GM12878 (cell line): ENCODE measurements around the gene SHISAL2B. TPM values are rescaled to one million over a fixed set of nuclear protein-coding genes. Genes with fewer than 3 reads are reported as not detected.

ENCODE experiments used
- ATAC-seq: fragments of 200-7000 bp; cut with Tn5 transposase; 3 replicates; pipeline ENCODE4 v1.9.1; 2020; ENCODE audit warnings: mild to moderate bottlenecking, moderate library complexity
- BruUV-seq: library from RNA; stranded (reverse); fragments of 400-500 nt; replicated peaks from 2 replicates; lab custom pipeline; 2021; lab: Mats Ljungman, UMichigan
- CTCF ChIA-PET: fragments of 300-600 bp; sonication (Branson Sonifier 250); formaldehyde crosslinking; extraction: SDS; loops from one replicate; lab custom pipeline; 2021; ENCODE audit warnings: inconsistent platforms; lab: Yijun Ruan, JAX
- POLR2A ChIA-PET: fragments of 350-600 bp; formaldehyde crosslinking; extraction: SDS; loops from one replicate; lab custom pipeline; 2021; ENCODE audit warnings: inconsistent platforms; lab: Charles Lee
- RAD21 ChIA-PET: fragments of 300-600 bp; sonication (Branson Sonifier 250); formaldehyde crosslinking; loops from one replicate; lab custom pipeline; 2023; ENCODE audit warnings: antibody characterized with exemption; ENCODE audit not compliant: unreplicated experiment; lab: Charles Lee
- SMC1A ChIA-PET: fragments of 300-600 bp; sonication (Branson Sonifier 250); formaldehyde crosslinking; loops from one replicate; lab custom pipeline; 2023; ENCODE audit not compliant: unreplicated experiment, uncharacterized antibody; lab: Charles Lee
- DNase-seq: peaks from one replicate; pipeline ENCODE4 v3.0.0-alpha.2; 2011; ENCODE audit warnings: low read depth, low spot score
- FAIRE-seq: peaks from 3 replicates; lab custom pipeline; 2011; peaks lifted over from hg19 to GRCh38; lab: Jason Lieb, UNC
- H2AFZ ChIP-seq: 2 replicates; pipeline ENCODE4 v1.6.0; 2011; ENCODE audit warnings: low read depth, low read length, control low read depth; ENCODE audit not compliant: control insufficient read depth
- H3K27ac ChIP-seq: 2 replicates; pipeline ENCODE4 v1.5.1; 2011; ENCODE audit warnings: control low read depth; ENCODE audit not compliant: control insufficient read depth, insufficient read depth
- H3K27me3 ChIP-seq, 2 experiments: replicated peaks in 1 of 2; 2 replicates each; pipeline versions ENCODE4 v1.6.0 to v1.6.1; 2011; ENCODE audit warnings: low read length in 1 of 2; ENCODE audit not compliant: control insufficient read depth in 2 of 2, insufficient read depth in 2 of 2
- H3K36me3 ChIP-seq, 2 experiments: 2 replicates each; pipeline ENCODE4 v1.5.1; 2011; ENCODE audit warnings: low read length in 1 of 2; ENCODE audit not compliant: control insufficient read depth in 2 of 2, insufficient read depth in 2 of 2
- H3K4me1 ChIP-seq: 2 replicates; pipeline ENCODE4 v1.6.1; 2011; ENCODE audit warnings: mild to moderate bottlenecking, low read length, moderate library complexity, mixed read lengths; ENCODE audit not compliant: control insufficient read depth, insufficient read depth
- H3K4me2 ChIP-seq: 2 replicates; pipeline ENCODE4 v1.6.0; 2011; ENCODE audit warnings: control low read depth; ENCODE audit not compliant: control insufficient read depth, insufficient read depth
- H3K4me3 ChIP-seq: fragments of 200-600 bp; sonication (generic); 2 replicates; pipeline ENCODE4 v1.5.1; 2016
- H3K79me2 ChIP-seq: 2 replicates; pipeline ENCODE4 v1.6.0; 2011; ENCODE audit warnings: low read length; ENCODE audit not compliant: control insufficient read depth, insufficient read depth
- H3K9ac ChIP-seq: 2 replicates; pipeline ENCODE4 v1.8.0; 2011; ENCODE audit warnings: low read length, control low read depth, mixed read lengths; ENCODE audit not compliant: control insufficient read depth, insufficient read depth
- H3K9me3 ChIP-seq: replicated peaks from 3 replicates; pipeline ENCODE4 v1.5.1; 2011; ENCODE audit warnings: mild to moderate bottlenecking, low read length; ENCODE audit not compliant: control insufficient read depth, insufficient read depth
- H4K20me1 ChIP-seq: 2 replicates; pipeline ENCODE4 v1.6.0; 2011; ENCODE audit not compliant: control insufficient read depth, insufficient read depth
- CBFB ChIP-seq: IDR thresholded peaks from 2 replicates; pipeline ENCODE4 v1.6.1; 2016; ENCODE audit warnings: antibody characterized with exemption, low read depth
- CHD2 ChIP-seq: IDR thresholded peaks from 2 replicates; pipeline ENCODE4 v1.6.1; 2011; ENCODE audit warnings: low read depth, low read length, improper control_type of control experiment, borderline replicate concordance
- CHD4 ChIP-seq: fragments of 200-600 bp; sonication (generic); IDR thresholded peaks from 2 replicates; pipeline ENCODE4 v1.6.1; 2016; ENCODE audit warnings: mild to moderate bottlenecking
- ESRRA ChIP-seq: IDR thresholded peaks from 2 replicates; pipeline ENCODE4 v1.6.1; 2012; ENCODE audit warnings: mild to moderate bottlenecking, low read length, improper control_type of control experiment
- HCFC1 ChIP-seq: fragments of 150-350 bp; IDR thresholded peaks from 2 replicates; pipeline ENCODE4 v1.6.1; 2014; ENCODE audit warnings: low read length
- JUNB ChIP-seq: IDR thresholded peaks from 2 replicates; pipeline ENCODE4 v1.6.1; 2016; ENCODE audit warnings: antibody characterized with exemption, mild to moderate bottlenecking
- NBN ChIP-seq: fragments of 450-650 bp; IDR thresholded peaks from 2 replicates; pipeline ENCODE4 v1.6.1; 2016
- NFIC ChIP-seq: IDR thresholded peaks from 2 replicates; pipeline ENCODE4 v1.6.1; 2012; ENCODE audit warnings: low read depth, mild to moderate bottlenecking, inconsistent platforms, low read length, moderate library complexity
- RFX5 ChIP-seq: IDR thresholded peaks from 2 replicates; pipeline ENCODE4 v1.6.1; 2011; ENCODE audit warnings: low read depth, low read length, improper control_type of control experiment
- RUNX3 ChIP-seq: IDR thresholded peaks from 2 replicates; pipeline ENCODE4 v1.6.1; 2012; ENCODE audit warnings: low read length, inconsistent platforms
- SIN3A ChIP-seq: IDR thresholded peaks from 2 replicates; pipeline ENCODE4 v1.6.1; 2012; ENCODE audit warnings: low read depth, low read length, improper control_type of control experiment
- SMAD5 ChIP-seq: IDR thresholded peaks from 2 replicates; pipeline ENCODE4 v1.6.1; 2016; ENCODE audit warnings: antibody characterized with exemption, low read depth
- SMARCA5 ChIP-seq: fragments of 450-650 bp; IDR thresholded peaks from 2 replicates; pipeline ENCODE4 v1.6.1; 2017; ENCODE audit warnings: mild to moderate bottlenecking
- SREBF1 ChIP-seq: IDR thresholded peaks from 2 replicates; pipeline ENCODE4 v1.6.1; 2012; ENCODE audit warnings: mild to moderate bottlenecking, low read length
- STAT1 ChIP-seq: fragments of 450-650 bp; conservative IDR thresholded peaks from 2 replicates; pipeline ENCODE4 v1.6.1; 2014; ENCODE audit warnings: antibody characterized with exemption, mild to moderate bottlenecking
- WGBS: methylation state at CpG from one replicate; pipeline ENCODE4 v1.1.6; 2016; ENCODE audit warnings: low lambda C conversion rate; ENCODE audit not compliant: insufficient replicate concordance, insufficient coverage; ENCODE audit errors: missing lambda C conversion rate; 5-methylcytosine and 5-hydroxymethylcytosine counted together
- in situ Hi-C: fragments of 300-500 bp; cut with MboI; formaldehyde crosslinking; loops from 9 replicates; pipeline ENCODE4 v1.14.3; 2018; ENCODE audit warnings: mixed read lengths
- intact Hi-C: fragments of 100-400 bp; cut with micrococcal nuclease; formaldehyde crosslinking; loops from one replicate; pipeline ENCODE4 v1.14.2; 2022; ENCODE audit not compliant: unreplicated experiment
- polyA plus RNA-seq, 11 experiments: library from polyadenylated mRNA; depleted of rRNA in 4 of 11; unstranded in 6 of 11; stranded (reverse) in 5 of 11; fragments of >200 nt; fragmentation: Nextera tagmentation in 4 of 11; fragmentation: Illumina TruSeq in 1 of 11; extraction: Ambion mirVana in 4 of 11; extraction: Trizol in 1 of 11; gene quantifications; 1 replicate in 1 of 11; 2 replicates in 10 of 11; pipeline versions ENCODE4 v1.2.1 to v1.2.3, GENCODE V29; 2011 to 2016; ENCODE audit warnings: inconsistent platforms in 2 of 11, missing spikeins in 2 of 11, low read depth in 1 of 11
- total RNA-seq, 4 experiments: library from RNA; depleted of rRNA in 3 of 4; stranded (reverse); fragments of >200 nt in 3 of 4; fragmentation: Illumina TruSeq in 1 of 4; extraction: Trizol in 1 of 4; gene quantifications; 2 replicates each; pipeline versions ENCODE4 v1.2.1 to v1.2.3, GENCODE V29; 2013 to 2021
- TF ChIP-seq, protein P1 (sequence below): fragments of 450-650 bp; IDR thresholded peaks from 2 replicates; pipeline ENCODE4 v1.6.1; 2017; ENCODE audit warnings: borderline replicate concordance
- TF ChIP-seq, protein P2 (sequence below): fragments of 450-650 bp; IDR thresholded peaks from 2 replicates; pipeline ENCODE4 v1.6.1; 2016; ENCODE audit warnings: mild to moderate bottlenecking
- TF ChIP-seq, protein P3 (sequence below): IDR thresholded peaks from 2 replicates; pipeline ENCODE4 v1.6.1; 2012; ENCODE audit warnings: low read depth, low read length, improper control_type of control experiment
- TF ChIP-seq, protein P4 (sequence below): fragments of 450-650 bp; IDR thresholded peaks from 2 replicates; pipeline ENCODE4 v1.6.1; 2018; ENCODE audit warnings: borderline replicate concordance, mild to moderate bottlenecking; ENCODE audit not compliant: partially characterized antibody
- TF ChIP-seq, protein P5 (sequence below): fragments of 450-650 bp; IDR thresholded peaks from 2 replicates; pipeline ENCODE4 v1.6.1; 2017; ENCODE audit warnings: low read depth, mild to moderate bottlenecking, moderate library complexity

The SHISAL2B gene
- total and polyA plus RNA-seq, 10 of the 15 experiments (the other 5 are each of a cell fraction or from before 2014, with no cell fraction given), result not detected

DNA sequence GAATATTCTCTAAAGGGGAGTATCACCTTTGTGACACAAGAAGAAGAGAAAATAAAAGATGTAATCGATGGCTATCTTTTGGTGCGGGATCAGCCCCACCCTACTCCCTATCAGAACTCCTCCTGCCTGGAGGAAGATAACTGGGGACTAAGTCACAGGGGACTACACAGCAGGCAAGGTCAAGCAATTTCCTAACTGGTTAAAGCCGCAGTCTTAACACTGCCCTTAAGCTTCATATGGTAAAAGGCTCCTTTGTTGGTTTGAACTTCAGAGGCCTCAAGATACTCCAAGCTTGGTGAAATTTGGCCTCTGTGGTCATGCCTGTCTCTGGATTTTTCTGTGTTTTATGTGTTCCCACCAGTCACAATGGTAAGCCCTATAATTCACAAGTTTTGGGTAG, 1.3 kb upstream of the SHISAL2B start (continued):
- TF ChIP-seq, protein P1, sequence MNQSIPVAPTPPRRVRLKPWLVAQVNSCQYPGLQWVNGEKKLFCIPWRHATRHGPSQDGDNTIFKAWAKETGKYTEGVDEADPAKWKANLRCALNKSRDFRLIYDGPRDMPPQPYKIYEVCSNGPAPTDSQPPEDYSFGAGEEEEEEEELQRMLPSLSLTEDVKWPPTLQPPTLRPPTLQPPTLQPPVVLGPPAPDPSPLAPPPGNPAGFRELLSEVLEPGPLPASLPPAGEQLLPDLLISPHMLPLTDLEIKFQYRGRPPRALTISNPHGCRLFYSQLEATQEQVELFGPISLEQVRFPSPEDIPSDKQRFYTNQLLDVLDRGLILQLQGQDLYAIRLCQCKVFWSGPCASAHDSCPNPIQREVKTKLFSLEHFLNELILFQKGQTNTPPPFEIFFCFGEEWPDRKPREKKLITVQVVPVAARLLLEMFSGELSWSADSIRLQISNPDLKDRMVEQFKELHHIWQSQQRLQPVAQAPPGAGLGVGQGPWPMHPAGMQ, result no peak
- no peak for TF ChIP-seq SIN3A
- TF ChIP-seq NFIC, result no peak
- TF ChIP-seq, protein P2, sequence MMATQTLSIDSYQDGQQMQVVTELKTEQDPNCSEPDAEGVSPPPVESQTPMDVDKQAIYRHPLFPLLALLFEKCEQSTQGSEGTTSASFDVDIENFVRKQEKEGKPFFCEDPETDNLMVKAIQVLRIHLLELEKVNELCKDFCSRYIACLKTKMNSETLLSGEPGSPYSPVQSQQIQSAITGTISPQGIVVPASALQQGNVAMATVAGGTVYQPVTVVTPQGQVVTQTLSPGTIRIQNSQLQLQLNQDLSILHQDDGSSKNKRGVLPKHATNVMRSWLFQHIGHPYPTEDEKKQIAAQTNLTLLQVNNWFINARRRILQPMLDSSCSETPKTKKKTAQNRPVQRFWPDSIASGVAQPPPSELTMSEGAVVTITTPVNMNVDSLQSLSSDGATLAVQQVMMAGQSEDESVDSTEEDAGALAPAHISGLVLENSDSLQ, result no peak
- TF ChIP-seq, protein P3, sequence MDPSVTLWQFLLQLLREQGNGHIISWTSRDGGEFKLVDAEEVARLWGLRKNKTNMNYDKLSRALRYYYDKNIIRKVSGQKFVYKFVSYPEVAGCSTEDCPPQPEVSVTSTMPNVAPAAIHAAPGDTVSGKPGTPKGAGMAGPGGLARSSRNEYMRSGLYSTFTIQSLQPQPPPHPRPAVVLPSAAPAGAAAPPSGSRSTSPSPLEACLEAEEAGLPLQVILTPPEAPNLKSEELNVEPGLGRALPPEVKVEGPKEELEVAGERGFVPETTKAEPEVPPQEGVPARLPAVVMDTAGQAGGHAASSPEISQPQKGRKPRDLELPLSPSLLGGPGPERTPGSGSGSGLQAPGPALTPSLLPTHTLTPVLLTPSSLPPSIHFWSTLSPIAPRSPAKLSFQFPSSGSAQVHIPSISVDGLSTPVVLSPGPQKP, result no peak
- TF ChIP-seq, protein P4, sequence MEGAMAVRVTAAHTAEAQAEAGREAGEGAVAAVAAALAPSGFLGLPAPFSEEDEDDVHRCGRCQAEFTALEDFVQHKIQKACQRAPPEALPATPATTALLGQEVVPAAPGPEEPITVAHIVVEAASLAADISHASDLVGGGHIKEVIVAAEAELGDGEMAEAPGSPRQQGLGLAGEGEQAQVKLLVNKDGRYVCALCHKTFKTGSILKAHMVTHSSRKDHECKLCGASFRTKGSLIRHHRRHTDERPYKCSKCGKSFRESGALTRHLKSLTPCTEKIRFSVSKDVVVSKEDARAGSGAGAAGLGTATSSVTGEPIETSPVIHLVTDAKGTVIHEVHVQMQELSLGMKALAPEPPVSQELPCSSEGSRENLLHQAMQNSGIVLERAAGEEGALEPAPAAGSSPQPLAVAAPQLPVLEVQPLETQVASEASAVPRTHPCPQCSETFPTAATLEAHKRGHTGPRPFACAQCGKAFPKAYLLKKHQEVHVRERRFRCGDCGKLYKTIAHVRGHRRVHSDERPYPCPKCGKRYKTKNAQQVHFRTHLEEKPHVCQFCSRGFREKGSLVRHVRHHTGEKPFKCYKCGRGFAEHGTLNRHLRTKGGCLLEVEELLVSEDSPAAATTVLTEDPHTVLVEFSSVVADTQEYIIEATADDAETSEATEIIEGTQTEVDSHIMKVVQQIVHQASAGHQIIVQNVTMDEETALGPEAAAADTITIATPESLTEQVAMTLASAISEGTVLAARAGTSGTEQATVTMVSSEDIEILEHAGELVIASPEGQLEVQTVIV, result no peak
- no peak for TF ChIP-seq SMAD5

DNA sequence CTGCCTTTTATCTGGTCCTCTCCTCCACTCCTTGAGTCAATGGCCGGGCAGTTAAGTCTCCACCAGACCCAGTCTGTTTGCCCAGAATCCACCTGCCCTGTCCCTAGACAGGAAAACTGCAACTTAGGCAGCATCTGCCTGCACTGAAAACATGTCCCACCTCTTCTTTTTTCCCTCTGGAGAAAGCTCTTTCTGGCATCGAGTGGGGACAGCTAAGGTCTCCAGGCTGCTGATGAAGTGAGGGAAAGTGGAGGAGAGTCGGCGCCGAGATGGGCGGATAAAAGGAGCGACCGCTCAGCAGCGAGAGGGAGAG, 243 bp upstream of the SHISAL2B start:
- Histone ChIP-seq H3K27me3 (peaks cover 7 to 11% of the 10 kb centered on the region in 2 experiments), H3K9ac (no peak overlapping the region), H3K36me3 (no peaks in the 10 kb centered on the region), H3K9me3 (no peaks in the 10 kb centered on the region), H4K20me1 (no peaks in the 10 kb centered on the region), H3K4me2 (no peak overlapping the region), H3K4me3 (no peak overlapping the region), H3K79me2 (no peaks in the 10 kb centered on the region), H3K27ac (no peak overlapping the region), H3K4me1 (no peaks in the 10 kb centered on the region), H2AFZ (no peak overlapping the region)
- ChIA-PET POLR2A (no interaction called here), SMC1A (no interaction called here), CTCF (no interaction called here), RAD21 (no interaction called here)
- in situ Hi-C loops (no loop called here), intact Hi-C loops (no loop called here)
- FAIRE-seq (no peak), ATAC-seq (no peak), DNase-seq (no peak)
- WGBS, result 41% methylated on average over 9 of the region's 9 CpGs
- BruUV-seq, result no TSS peak
- TF ChIP-seq CHD4 (no peak), RFX5 (no peak), RUNX3 (no peak), ESRRA (no peak), HCFC1 (no peak), CBFB (no peak), STAT1 (no peak), NBN (no peak), JUNB (no peak), SMARCA5 (no peak), CHD2 (no peak), NFIC (no peak), SREBF1 (no peak)
- TF ChIP-seq, protein P5, sequence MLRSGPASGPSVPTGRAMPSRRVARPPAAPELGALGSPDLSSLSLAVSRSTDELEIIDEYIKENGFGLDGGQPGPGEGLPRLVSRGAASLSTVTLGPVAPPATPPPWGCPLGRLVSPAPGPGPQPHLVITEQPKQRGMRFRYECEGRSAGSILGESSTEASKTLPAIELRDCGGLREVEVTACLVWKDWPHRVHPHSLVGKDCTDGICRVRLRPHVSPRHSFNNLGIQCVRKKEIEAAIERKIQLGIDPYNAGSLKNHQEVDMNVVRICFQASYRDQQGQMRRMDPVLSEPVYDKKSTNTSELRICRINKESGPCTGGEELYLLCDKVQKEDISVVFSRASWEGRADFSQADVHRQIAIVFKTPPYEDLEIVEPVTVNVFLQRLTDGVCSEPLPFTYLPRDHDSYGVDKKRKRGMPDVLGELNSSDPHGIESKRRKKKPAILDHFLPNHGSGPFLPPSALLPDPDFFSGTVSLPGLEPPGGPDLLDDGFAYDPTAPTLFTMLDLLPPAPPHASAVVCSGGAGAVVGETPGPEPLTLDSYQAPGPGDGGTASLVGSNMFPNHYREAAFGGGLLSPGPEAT, result no peak
